H1 (cell line): ENCODE measurements around the gene AGAP1. TPM values are rescaled to one million over a fixed set of nuclear protein-coding genes. Genes with fewer than 3 reads are reported as not detected.

Source experiments
- CTCF ChIA-PET: fragments of 300-600 bp; sonication (Branson Sonifier 250); formaldehyde crosslinking; loops from one replicate; lab custom pipeline; 2021; ENCODE audit not compliant: partially characterized antibody; lab: Charles Lee
- POLR2A ChIA-PET: fragments of 300-600 bp; sonication (Branson Sonifier 250); formaldehyde crosslinking; loops from one replicate; lab custom pipeline; 2021; ENCODE audit warnings: inconsistent platforms; ENCODE audit not compliant: partially characterized antibody; lab: Charles Lee
- DNase-seq, 2 experiments: peaks; one replicate each; pipeline versions ENCODE4 v3.0.0 to v3.0.0-alpha.2; 2010 to 2022; ENCODE audit warnings: low spot score in 2 of 2, low read depth in 1 of 2, mixed read lengths in 1 of 2
- FAIRE-seq: peaks from 2 replicates; lab custom pipeline; 2011; peaks lifted over from hg19 to GRCh38; lab: Jason Lieb, UNC
- H2AFZ ChIP-seq: 2 replicates; pipeline ENCODE4 v1.8.1; 2012; ENCODE audit warnings: low read length, inconsistent platforms
- H2AK5ac ChIP-seq: 2 replicates; pipeline ENCODE4 v1.6.1; 2013; ENCODE audit warnings: low read depth, low read length
- H2BK120ac ChIP-seq: replicated peaks from 2 replicates; pipeline ENCODE3; 2013; ENCODE audit warnings: low read depth, low read length, inconsistent platforms
- H2BK12ac ChIP-seq: 2 replicates; pipeline ENCODE4 v1.6.1; 2013; ENCODE audit warnings: low read depth, low read length
- H2BK15ac ChIP-seq: 2 replicates; pipeline ENCODE4 v1.6.1; 2013; ENCODE audit warnings: low read length
- H2BK20ac ChIP-seq: 2 replicates; pipeline ENCODE4 v1.6.1; 2013; ENCODE audit warnings: low read length
- H2BK5ac ChIP-seq: 2 replicates; pipeline ENCODE4 v1.6.1; 2013; ENCODE audit warnings: low read depth, low read length
- H3K14ac ChIP-seq: 2 replicates; pipeline ENCODE4 v1.6.1; 2013; ENCODE audit warnings: inconsistent platforms; ENCODE audit not compliant: insufficient read length
- H3K18ac ChIP-seq: 2 replicates; pipeline ENCODE4 v1.6.1; 2013; ENCODE audit warnings: low read length; ENCODE audit errors: extremely low read depth
- H3K23ac ChIP-seq: 2 replicates; pipeline ENCODE4 v1.6.1; 2013; ENCODE audit warnings: inconsistent platforms; ENCODE audit not compliant: insufficient read length
- H3K23me2 ChIP-seq: 2 replicates; pipeline ENCODE4 v1.6.1; 2013; ENCODE audit warnings: low read depth, low read length
- H3K27ac ChIP-seq: 2 replicates; pipeline ENCODE4 v1.6.1; 2011; ENCODE audit warnings: low read depth, low read length, inconsistent platforms
- H3K27me3 ChIP-seq, 4 experiments: replicated peaks in 1 of 4; 1 replicate in 1 of 4; 2 replicates in 3 of 4; pipeline versions ENCODE4 v1.6.1 to v1.8.1; 2011 to 2013; ENCODE audit warnings: low read length in 3 of 4, mild to moderate bottlenecking in 3 of 4, inconsistent platforms in 2 of 4, mixed read lengths in 2 of 4, moderate library complexity in 1 of 4; ENCODE audit not compliant: control insufficient read depth in 3 of 4, insufficient read depth in 3 of 4; ENCODE audit errors: extremely low read depth in 1 of 4
- H3K36me3 ChIP-seq, 4 experiments: 2 replicates each; pipeline versions ENCODE4 v1.6.1 to v1.8.1; 2011 to 2013; ENCODE audit warnings: mild to moderate bottlenecking in 4 of 4, low read length in 3 of 4, moderate library complexity in 2 of 4, control low read depth in 1 of 4, inconsistent platforms in 1 of 4; ENCODE audit not compliant: insufficient read depth in 4 of 4, control insufficient read depth in 2 of 4
- H3K4ac ChIP-seq: replicated peaks from 2 replicates; pipeline ENCODE3; 2013; ENCODE audit warnings: low read length, low read depth, mixed read lengths, inconsistent platforms; ENCODE audit not compliant: insufficient read length
- H3K4me1 ChIP-seq, 4 experiments: replicated peaks in 1 of 4; 1 replicate in 1 of 4; 2 replicates in 3 of 4; pipeline versions ENCODE4 v1.6.1 to v1.8.1; 2011 to 2013; ENCODE audit warnings: low read length in 3 of 4, inconsistent platforms in 2 of 4, mixed read lengths in 1 of 4; ENCODE audit not compliant: insufficient read depth in 4 of 4, control insufficient read depth in 3 of 4
- H3K4me2 ChIP-seq, 2 experiments: 2 replicates each; pipeline versions ENCODE4 v1.6.1 to v1.8.1; 2011 to 2013; ENCODE audit warnings: low read depth in 2 of 2, low read length in 2 of 2, control low read depth in 1 of 2, inconsistent platforms in 1 of 2, mild to moderate bottlenecking in 1 of 2; ENCODE audit not compliant: insufficient read depth in 1 of 2
- H3K4me3 ChIP-seq, 4 experiments: fragments of 200-600, 300-600 bp in 1 of 4; sonication (generic), shearing (Covaris generic), sonication (Bioruptor Twin) in 1 of 4; 2 replicates each; pipeline versions ENCODE4 v1.5.1 to v1.8.1; 2011 to 2016; ENCODE audit warnings: low read length in 4 of 4, low read depth in 3 of 4, control low read depth in 2 of 4, inconsistent platforms in 2 of 4, mild to moderate bottlenecking in 2 of 4, mixed read lengths in 1 of 4, moderate library complexity in 1 of 4; ENCODE audit not compliant: insufficient read depth in 2 of 4; ENCODE audit errors: extremely low read depth in 1 of 4
- H3K56ac ChIP-seq: replicated peaks from 2 replicates; pipeline ENCODE3; 2013; ENCODE audit warnings: low read depth, mild to moderate bottlenecking, mixed read lengths, low read length, inconsistent platforms; ENCODE audit not compliant: insufficient read length
- H3K79me1 ChIP-seq: 2 replicates; pipeline ENCODE4 v1.6.1; 2013; ENCODE audit warnings: low read depth, low read length, control low read depth
- H3K79me2 ChIP-seq, 2 experiments: 2 replicates each; pipeline versions ENCODE4 v1.6.1 to v1.8.1; 2012 to 2013; ENCODE audit warnings: low read length in 2 of 2, mild to moderate bottlenecking in 2 of 2, inconsistent platforms in 1 of 2; ENCODE audit not compliant: insufficient read depth in 2 of 2, control insufficient read depth in 1 of 2
- H3K9ac ChIP-seq, 4 experiments: replicated peaks in 1 of 4; 1 replicate in 1 of 4; 2 replicates in 3 of 4; pipeline versions ENCODE4 v1.6.1 to v1.8.1; 2011 to 2013; ENCODE audit warnings: low read depth in 3 of 4, low read length in 3 of 4, control low read depth in 2 of 4, mild to moderate bottlenecking in 2 of 4, moderate library complexity in 2 of 4, inconsistent platforms in 1 of 4; ENCODE audit errors: extremely low read depth in 1 of 4
- H3K9me3 ChIP-seq, 2 experiments: 2 replicates each; pipeline versions ENCODE4 v1.6.1 to v1.8.1; 2012 to 2013; ENCODE audit warnings: mild to moderate bottlenecking in 2 of 2, moderate library complexity in 2 of 2, control low read depth in 1 of 2, inconsistent platforms in 1 of 2, low read depth in 1 of 2, low read length in 1 of 2, mixed read lengths in 1 of 2; ENCODE audit not compliant: insufficient read depth in 2 of 2
- H4K20me1 ChIP-seq, 2 experiments: replicated peaks in 1 of 2; 2 replicates each; pipeline versions ENCODE3 to v1.8.1; 2011 to 2013; ENCODE audit warnings: inconsistent platforms in 2 of 2, low read length in 2 of 2, mild to moderate bottlenecking in 1 of 2; ENCODE audit not compliant: insufficient read depth in 2 of 2, control insufficient read depth in 1 of 2
- H4K5ac ChIP-seq: 2 replicates; pipeline ENCODE4 v1.6.1; 2013; ENCODE audit warnings: low read length, low read depth, mixed read lengths, inconsistent platforms; ENCODE audit not compliant: insufficient read length
- H4K8ac ChIP-seq: 2 replicates; pipeline ENCODE4 v1.8.0; 2013; ENCODE audit warnings: mild to moderate bottlenecking, moderate library complexity, low read length, inconsistent platforms; ENCODE audit not compliant: insufficient read depth; ENCODE audit errors: extremely low read depth
- H4K91ac ChIP-seq: replicated peaks from 2 replicates; pipeline ENCODE3; 2013; ENCODE audit warnings: low read length, mixed read lengths, inconsistent platforms; ENCODE audit not compliant: insufficient read length
- HDAC2 ChIP-seq, 2 experiments: fragments of 300-600 bp in 1 of 2; sonication (generic) in 1 of 2; IDR thresholded peaks; 2 replicates each; pipeline ENCODE4 v1.6.1; 2011 to 2012; ENCODE audit warnings: low read depth in 2 of 2, low read length in 2 of 2, mild to moderate bottlenecking in 2 of 2, moderate library complexity in 2 of 2, borderline replicate concordance in 1 of 2, inconsistent platforms in 1 of 2
- JUN ChIP-seq: IDR thresholded peaks from 2 replicates; pipeline ENCODE4 v1.6.1; 2011; ENCODE audit warnings: low read depth, mild to moderate bottlenecking, improper control_type of control experiment, low read length
- MAX ChIP-seq: IDR thresholded peaks from 2 replicates; pipeline ENCODE4 v1.6.1; 2012; ENCODE audit warnings: inconsistent platforms
- whole genome bisulfite sequencing, 2 experiments: shearing (Covaris generic) in 1 of 2; methylation state at CpG; one replicate each; pipeline versions ENCODE4 v1.1.6 to v1.1.7; 2013 to 2015; ENCODE audit warnings: low lambda C conversion rate in 2 of 2, mixed read lengths in 2 of 2, inconsistent platforms in 1 of 2, low coverage in 1 of 2, missing lambda C conversion rate in 1 of 2; ENCODE audit not compliant: insufficient replicate concordance in 2 of 2, insufficient coverage in 1 of 2, insufficient read length in 1 of 2; ENCODE audit errors: extremely low coverage in 1 of 2, missing lambda C conversion rate in 1 of 2; 5-methylcytosine and 5-hydroxymethylcytosine counted together
- polyA plus RNA-seq, 7 experiments: library from polyadenylated mRNA; depleted of rRNA in 3 of 7; stranded (reverse) in 5 of 7; unstranded in 2 of 7; fragments of >200 nt in 5 of 7; fragments of 200-250 nt in 2 of 7; gene quantifications; 1 replicate in 5 of 7; 2 replicates in 1 of 7; 4 replicates in 1 of 7; pipeline versions ENCODE4 v1.2.1 to v1.2.3, GENCODE V29; 2011 to 2013; ENCODE audit warnings: missing spikeins in 2 of 7, mixed read lengths in 2 of 7
- total RNA-seq: library from RNA; stranded (reverse); fragmentation: NEBNext Ultra II Directional; extraction: Animal tissue kit (Norgen Biotek cat#: 25700); gene quantifications from 2 replicates; pipeline ENCODE4 v1.2.1, GENCODE V29; 2021

AGAP1 gene
- total and polyA plus RNA-seq, 2 of the 8 experiments (the other 6 are each of a cell fraction or from before 2014, with no cell fraction given): 18.1 to 39.4 TPM

GRCh38 chr2:235512699-235513053 is 18.8 kb downstream of the AGAP1 start:
- CTCF ChIA-PET: interaction anchor here (3.6 to 10.1 kb wide), 2 partner anchors 10 to 39 kb away, joined by 24 to 83 read pairs; no protein-coding TSS in a partner anchor
- Histone ChIP-seq H2BK120ac (no peak overlapping the region), H3K9ac (no peak overlapping the region), H3K4ac (no peak overlapping the region), H3K14ac (no peak overlapping the region), H2BK20ac (no peak overlapping the region), H3K4me1 (peaks cover 0 to 10% (median 5%) of the 10 kb centered on the region in 4 experiments; a peak in 4 of 7 replicates), H3K36me3 (0 out of 8 replicates have a peak, but pooled peaks cover 0 to 3% (median 0%) of the 10 kb centered on the region in 4 experiments), H2AFZ (no peak overlapping the region), H3K4me2 (no peak overlapping the region), H4K91ac (no peak overlapping the region), H2BK12ac (no peak overlapping the region), H3K23ac (no peak overlapping the region), H3K27ac (no peak overlapping the region), H3K18ac (no peak overlapping the region), H2AK5ac (no peak overlapping the region), H3K79me1 (peaks cover 23% of the 10 kb centered on the region), H3K9me3 (peaks cover 0 to 4% of the 10 kb centered on the region in 2 experiments; a peak in 1 of 4 replicates), H3K23me2 (peaks cover 5% of the 10 kb centered on the region; the same call in 1 of the 2 replicates), H4K5ac (no peak overlapping the region), H4K8ac (no peak overlapping the region), H4K20me1 (peaks cover 11 to 31% of the 10 kb centered on the region in 2 experiments), H2BK5ac (no peak overlapping the region), H3K27me3 (no peaks in the 10 kb centered on the region; a peak in 1 of 7 replicates), H3K56ac (no peak overlapping the region), H3K79me2 (peaks cover 18 to 95% of the 10 kb centered on the region in 2 experiments), H3K4me3 (no peak overlapping the region), H2BK15ac (no peak overlapping the region)
- POLR2A ChIA-PET: no interaction called here
- no peak for DNase-seq
- no peak for FAIRE-seq
- 81% methylated on average over 4 of the region's 4 CpGs; no CpG with 5 or more reads in 1 of the 2 experiments for WGBS, 2 experiments
- TF ChIP-seq JUN: no peak
- no peak for TF ChIP-seq HDAC2 (IDR thresholded peaks at IDR 0.05; ENCODE audit: borderline replicate concordance in 1 of 2, low read depth in 2 of 2, low read length in 2 of 2)
- no peak for TF ChIP-seq MAX
